ENCODE data around the gene SEPSECS.

DNA sequence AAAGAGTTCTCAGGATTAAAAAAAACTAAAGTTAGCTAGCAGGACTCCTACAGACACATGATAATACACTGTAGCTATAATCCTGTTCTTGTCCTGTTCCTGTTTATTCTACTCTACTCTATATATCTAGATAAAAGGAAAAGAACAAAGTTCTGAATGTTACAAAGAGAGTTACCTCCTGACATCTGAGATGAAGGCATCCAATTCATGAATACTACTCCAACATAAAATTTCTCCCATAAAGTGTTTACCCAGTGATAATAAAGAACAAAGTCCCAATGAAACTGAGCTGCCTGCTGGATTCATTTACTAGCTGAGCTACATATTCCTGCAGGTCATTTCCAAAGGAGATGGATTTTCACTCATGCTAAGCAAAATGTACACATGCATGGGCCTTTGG, 27.1 kb downstream of the SEPSECS start:
- TF ChIP-seq, protein P1, sequence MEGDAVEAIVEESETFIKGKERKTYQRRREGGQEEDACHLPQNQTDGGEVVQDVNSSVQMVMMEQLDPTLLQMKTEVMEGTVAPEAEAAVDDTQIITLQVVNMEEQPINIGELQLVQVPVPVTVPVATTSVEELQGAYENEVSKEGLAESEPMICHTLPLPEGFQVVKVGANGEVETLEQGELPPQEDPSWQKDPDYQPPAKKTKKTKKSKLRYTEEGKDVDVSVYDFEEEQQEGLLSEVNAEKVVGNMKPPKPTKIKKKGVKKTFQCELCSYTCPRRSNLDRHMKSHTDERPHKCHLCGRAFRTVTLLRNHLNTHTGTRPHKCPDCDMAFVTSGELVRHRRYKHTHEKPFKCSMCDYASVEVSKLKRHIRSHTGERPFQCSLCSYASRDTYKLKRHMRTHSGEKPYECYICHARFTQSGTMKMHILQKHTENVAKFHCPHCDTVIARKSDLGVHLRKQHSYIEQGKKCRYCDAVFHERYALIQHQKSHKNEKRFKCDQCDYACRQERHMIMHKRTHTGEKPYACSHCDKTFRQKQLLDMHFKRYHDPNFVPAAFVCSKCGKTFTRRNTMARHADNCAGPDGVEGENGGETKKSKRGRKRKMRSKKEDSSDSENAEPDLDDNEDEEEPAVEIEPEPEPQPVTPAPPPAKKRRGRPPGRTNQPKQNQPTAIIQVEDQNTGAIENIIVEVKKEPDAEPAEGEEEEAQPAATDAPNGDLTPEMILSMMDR (IDR thresholded peaks at IDR 0.05), result no peak
- TF ChIP-seq EP300 (IDR thresholded peaks at IDR 0.05), result no peak
- no peak for TF ChIP-seq POLR2A (IDR thresholded peaks at IDR 0.05)
- TF ChIP-seq POLR2AphosphoS5 (IDR thresholded peaks at IDR 0.05), result no peak

Measured in stomach (tissue), 4 donors.